ENCODE data around the gene TCP11.

The TCP11 gene

DNA sequence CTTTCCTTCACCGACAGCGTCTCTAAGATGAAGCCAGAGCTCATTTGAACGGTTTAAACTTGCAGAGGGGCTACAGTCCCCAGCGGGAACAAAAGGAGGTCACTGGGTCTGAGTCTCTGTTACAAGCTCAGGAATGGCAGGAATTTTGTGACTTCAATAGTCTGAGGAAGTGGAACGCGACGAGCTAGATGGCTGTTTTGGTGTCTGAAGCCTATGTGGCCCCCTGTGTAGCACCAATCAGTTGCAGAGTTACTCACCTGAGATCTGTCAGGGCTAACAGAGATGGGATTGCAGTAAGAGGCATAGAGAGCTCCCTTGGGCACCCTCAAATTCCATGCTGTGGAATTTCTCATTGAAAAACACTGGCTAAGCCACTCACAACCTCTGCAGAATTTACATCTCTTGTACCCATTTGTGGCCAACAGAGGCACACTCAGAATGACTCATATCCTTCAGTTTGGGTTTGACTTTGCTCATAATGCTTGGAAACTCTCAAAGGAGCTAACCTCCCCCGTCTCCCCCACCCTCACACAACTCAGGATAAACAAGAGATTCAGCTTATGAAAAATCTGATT is 7.1 kb upstream of the TCP11 start:
- no peak overlapping the region for H4K91ac ChIP-seq (ENCODE audit: low read depth, low read length, poor library complexity)
- no peak overlapping the region for H4K8ac ChIP-seq (ENCODE audit: low read depth, low read length)
- DNase-seq (ENCODE audit: low spot score): peak; percentile 88
- no peaks in the 10 kb centered on the region for H3K27me3 ChIP-seq (ENCODE audit: control insufficient read depth in 3 of 3, insufficient read depth in 3 of 3, low read depth in 1 of 3, low read length in 3 of 3)
- H3K79me1 ChIP-seq (ENCODE audit: low read depth, low read length): no peaks in the 10 kb centered on the region
- no peak overlapping the region for H2BK12ac ChIP-seq (ENCODE audit: low read length)
- H3K27ac ChIP-seq (replicated peaks; ENCODE audit: low read length): peak overlapping the region; percentile 80
- no peaks in the 10 kb centered on the region for H3K36me3 ChIP-seq (replicated peaks in 1 of 2; ENCODE audit: control insufficient read depth in 2 of 2, insufficient read depth in 2 of 2, low read length in 2 of 2)
- H3K4me1 ChIP-seq (ENCODE audit: control insufficient read depth in 2 of 2, insufficient read depth in 1 of 2, low read depth in 1 of 2, low read length in 2 of 2): peaks cover 23 to 34% of the 10 kb centered on the region in 2 donors
- peak overlapping the region in 1 of 2 donors; percentile 13 for H3K4me3 ChIP-seq (ENCODE audit: low read length in 2 of 2)
- H3K9me3 ChIP-seq (replicated peaks in 1 of 2; ENCODE audit: control insufficient read depth in 2 of 2, insufficient read depth in 1 of 2, low read depth in 1 of 2, low read length in 2 of 2): no peaks in the 10 kb centered on the region
- peak overlapping the region; percentile 55 for H3K4me2 ChIP-seq (ENCODE audit: insufficient read depth, low read length, poor library complexity, severe bottlenecking)
- H2AK5ac ChIP-seq (ENCODE audit: low read depth, low read length): peak overlapping the region; percentile 24
- peak overlapping the region; percentile 68 for H2AFZ ChIP-seq (ENCODE audit: low read length)
- H2BK5ac ChIP-seq (ENCODE audit: low read length): no peak overlapping the region
- peak overlapping the region; percentile 50 for H3K18ac ChIP-seq (ENCODE audit: low read length)
- no peak overlapping the region for H3K14ac ChIP-seq (ENCODE audit: low read length)
- no CpG with 5 or more reads among the region's 8 CpGs for WGBS, 2 donors (ENCODE audit: extremely low coverage in 2 of 2, insufficient read length in 2 of 2, insufficient replicate concordance in 1 of 2)
- H3K23ac ChIP-seq (ENCODE audit: low read depth, low read length, poor library complexity): no peak overlapping the region
- no peak overlapping the region for H2BK120ac ChIP-seq (ENCODE audit: low read depth, low read length)
- no peak overlapping the region for H2BK15ac ChIP-seq (ENCODE audit: low read length)
- no peak overlapping the region for H3K4ac ChIP-seq (ENCODE audit: low read length)
- no peak overlapping the region for H3K9ac ChIP-seq (ENCODE audit: low read depth, low read length, poor library complexity)

DNA sequence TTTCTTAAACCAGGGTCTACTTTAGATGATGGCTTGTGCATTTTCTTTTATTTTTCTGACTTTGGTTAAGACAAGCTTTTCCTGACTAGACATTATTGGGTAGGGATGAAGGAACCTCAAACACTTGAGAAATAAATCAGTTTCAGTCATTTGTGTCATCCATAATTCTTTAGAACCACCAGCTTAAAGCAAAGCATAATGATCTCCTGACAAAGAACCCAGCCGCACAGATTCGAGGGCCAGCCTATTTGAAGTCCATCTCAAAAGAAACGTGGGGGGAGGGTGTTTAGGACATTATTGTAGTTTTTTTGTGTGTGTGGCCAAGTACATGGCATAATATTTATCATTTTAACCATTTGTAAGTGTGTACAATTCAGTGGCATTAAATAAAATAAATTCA is 6.3 kb upstream of the TCP11 start:
- Histone ChIP-seq H2AK5ac (ENCODE audit: low read depth, low read length) (no peak overlapping the region), H3K18ac (ENCODE audit: low read length) (no peak overlapping the region), H3K9ac (ENCODE audit: low read depth, low read length, poor library complexity) (no peak overlapping the region), H2AFZ (ENCODE audit: low read length) (peak overlapping the region; percentile 68), H3K4me3 (ENCODE audit: low read length in 2 of 2) (peak overlapping the region in 1 of 2 donors; percentile 13), H3K4me2 (ENCODE audit: insufficient read depth, low read length, poor library complexity, severe bottlenecking) (peak overlapping the region; percentile 30), H3K9me3 (replicated peaks in 1 of 2; ENCODE audit: control insufficient read depth in 2 of 2, insufficient read depth in 1 of 2, low read depth in 1 of 2, low read length in 2 of 2) (no peaks in the 10 kb centered on the region), H3K23ac (ENCODE audit: low read depth, low read length, poor library complexity) (no peak overlapping the region), H3K36me3 (replicated peaks in 1 of 2; ENCODE audit: control insufficient read depth in 2 of 2, insufficient read depth in 2 of 2, low read length in 2 of 2) (no peaks in the 10 kb centered on the region), H4K91ac (ENCODE audit: low read depth, low read length, poor library complexity) (no peak overlapping the region), H2BK5ac (ENCODE audit: low read length) (no peak overlapping the region), H2BK120ac (ENCODE audit: low read depth, low read length) (no peak overlapping the region), H2BK12ac (ENCODE audit: low read length) (no peak overlapping the region), H2BK15ac (ENCODE audit: low read length) (no peak overlapping the region), H3K27ac (replicated peaks; ENCODE audit: low read length) (peak overlapping the region; percentile 63), H4K8ac (ENCODE audit: low read depth, low read length) (no peak overlapping the region), H3K14ac (ENCODE audit: low read length) (no peak overlapping the region), H3K79me1 (ENCODE audit: low read depth, low read length) (no peaks in the 10 kb centered on the region), H3K4ac (ENCODE audit: low read length) (no peak overlapping the region), H3K4me1 (ENCODE audit: control insufficient read depth in 2 of 2, insufficient read depth in 1 of 2, low read depth in 1 of 2, low read length in 2 of 2) (peaks cover 23 to 34% of the 10 kb centered on the region in 2 donors), H3K27me3 (ENCODE audit: control insufficient read depth in 3 of 3, insufficient read depth in 3 of 3, low read depth in 1 of 3, low read length in 3 of 3) (no peaks in the 10 kb centered on the region)
- WGBS, 2 donors (ENCODE audit: extremely low coverage in 2 of 2, insufficient read length in 2 of 2, insufficient replicate concordance in 1 of 2): no CpG with 5 or more reads among the region's 3 CpGs
- DNase-seq (ENCODE audit: low spot score): no peak

DNA sequence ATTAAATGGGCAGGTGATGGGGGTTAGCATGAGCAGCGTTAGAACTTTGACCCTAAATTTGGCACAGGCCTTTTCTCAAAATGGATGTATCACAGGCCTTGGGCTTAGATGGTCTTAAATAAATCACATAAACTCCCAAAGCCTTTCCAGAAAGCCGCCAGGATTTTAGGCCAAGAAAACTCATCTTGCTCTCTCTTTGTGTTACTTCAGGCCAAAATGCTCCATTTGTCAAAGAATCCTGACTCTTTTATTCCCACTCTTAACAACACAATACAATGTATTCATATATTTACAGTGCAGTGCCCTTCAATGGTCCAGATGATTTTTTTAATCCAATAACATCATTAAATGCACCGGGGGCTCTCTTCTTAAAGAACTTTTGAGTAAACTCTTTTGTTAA is 5.9 kb upstream of the TCP11 start:
- H3K27ac ChIP-seq (replicated peaks; ENCODE audit: low read length): peak overlapping the region; percentile 14
- no peak overlapping the region for H2BK5ac ChIP-seq (ENCODE audit: low read length)
- H2BK120ac ChIP-seq (ENCODE audit: low read depth, low read length): no peak overlapping the region
- no peak overlapping the region for H3K4ac ChIP-seq (ENCODE audit: low read length)
- H2AK5ac ChIP-seq (ENCODE audit: low read depth, low read length): no peak overlapping the region
- H3K23ac ChIP-seq (ENCODE audit: low read depth, low read length, poor library complexity): no peak overlapping the region
- H2BK15ac ChIP-seq (ENCODE audit: low read length): no peak overlapping the region
- H3K4me3 ChIP-seq (ENCODE audit: low read length in 2 of 2): no peak overlapping the region
- WGBS, 2 donors (ENCODE audit: extremely low coverage in 2 of 2, insufficient read length in 2 of 2, insufficient replicate concordance in 1 of 2): no CpG with 5 or more reads among the region's 3 CpGs
- H3K18ac ChIP-seq (ENCODE audit: low read length): no peak overlapping the region
- H4K91ac ChIP-seq (ENCODE audit: low read depth, low read length, poor library complexity): no peak overlapping the region
- no peak for DNase-seq (ENCODE audit: low spot score)
- no peak overlapping the region for H2BK12ac ChIP-seq (ENCODE audit: low read length)
- H3K14ac ChIP-seq (ENCODE audit: low read length): no peak overlapping the region
- H3K36me3 ChIP-seq (replicated peaks in 1 of 2; ENCODE audit: control insufficient read depth in 2 of 2, insufficient read depth in 2 of 2, low read length in 2 of 2): no peaks in the 10 kb centered on the region
- no peak overlapping the region for H3K9ac ChIP-seq (ENCODE audit: low read depth, low read length, poor library complexity)
- H3K4me2 ChIP-seq (ENCODE audit: insufficient read depth, low read length, poor library complexity, severe bottlenecking): no peak overlapping the region
- H3K9me3 ChIP-seq (replicated peaks in 1 of 2; ENCODE audit: control insufficient read depth in 2 of 2, insufficient read depth in 1 of 2, low read depth in 1 of 2, low read length in 2 of 2): no peaks in the 10 kb centered on the region
- H3K4me1 ChIP-seq (ENCODE audit: control insufficient read depth in 2 of 2, insufficient read depth in 1 of 2, low read depth in 1 of 2, low read length in 2 of 2): peaks cover 23 to 34% of the 10 kb centered on the region in 2 donors
- H4K8ac ChIP-seq (ENCODE audit: low read depth, low read length): no peak overlapping the region
- H3K79me1 ChIP-seq (ENCODE audit: low read depth, low read length): no peaks in the 10 kb centered on the region
- no peaks in the 10 kb centered on the region for H3K27me3 ChIP-seq (ENCODE audit: control insufficient read depth in 3 of 3, insufficient read depth in 3 of 3, low read depth in 1 of 3, low read length in 3 of 3)
- peak overlapping the region; percentile 68 for H2AFZ ChIP-seq (ENCODE audit: low read length)

DNA sequence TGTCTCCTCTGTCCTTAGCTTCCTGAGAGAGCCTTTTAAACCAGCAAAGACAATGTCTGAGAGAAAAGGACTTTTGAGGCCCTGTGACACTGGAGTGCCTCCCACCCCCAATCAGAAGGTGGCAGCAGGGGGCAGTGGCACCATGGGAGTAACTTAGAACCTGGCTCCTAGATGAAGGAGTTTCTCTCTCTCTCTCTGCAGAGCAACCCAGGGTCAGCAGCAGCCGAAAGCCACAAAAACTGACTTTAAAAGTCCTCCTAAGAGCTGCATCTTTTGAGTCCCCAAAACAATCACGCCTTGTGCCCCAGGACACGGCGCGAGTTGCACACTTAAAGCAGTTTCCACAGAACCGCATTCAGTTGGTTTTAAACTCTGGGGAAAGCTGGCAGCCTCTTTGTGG is 5.3 kb upstream of the TCP11 start:
- Histone ChIP-seq H4K91ac (ENCODE audit: low read depth, low read length, poor library complexity) (no peak overlapping the region), H3K4me2 (ENCODE audit: insufficient read depth, low read length, poor library complexity, severe bottlenecking) (no peak overlapping the region), H3K18ac (ENCODE audit: low read length) (peak overlapping the region; percentile 84), H3K4me1 (ENCODE audit: control insufficient read depth in 2 of 2, insufficient read depth in 1 of 2, low read depth in 1 of 2, low read length in 2 of 2) (peaks cover 23 to 34% of the 10 kb centered on the region in 2 donors), H3K79me1 (ENCODE audit: low read depth, low read length) (no peaks in the 10 kb centered on the region), H3K14ac (ENCODE audit: low read length) (no peak overlapping the region), H3K36me3 (replicated peaks in 1 of 2; ENCODE audit: control insufficient read depth in 2 of 2, insufficient read depth in 2 of 2, low read length in 2 of 2) (no peaks in the 10 kb centered on the region), H3K23ac (ENCODE audit: low read depth, low read length, poor library complexity) (no peak overlapping the region), H2BK15ac (ENCODE audit: low read length) (no peak overlapping the region), H2BK5ac (ENCODE audit: low read length) (no peak overlapping the region), H2BK120ac (ENCODE audit: low read depth, low read length) (no peak overlapping the region), H3K4ac (ENCODE audit: low read length) (no peak overlapping the region), H3K9ac (ENCODE audit: low read depth, low read length, poor library complexity) (no peak overlapping the region), H2BK12ac (ENCODE audit: low read length) (peak overlapping the region; percentile 43), H3K4me3 (ENCODE audit: low read length in 2 of 2) (no peak overlapping the region), H3K9me3 (replicated peaks in 1 of 2; ENCODE audit: control insufficient read depth in 2 of 2, insufficient read depth in 1 of 2, low read depth in 1 of 2, low read length in 2 of 2) (peaks cover 0 to 1% of the 10 kb centered on the region in 2 donors), H3K27me3 (ENCODE audit: control insufficient read depth in 3 of 3, insufficient read depth in 3 of 3, low read depth in 1 of 3, low read length in 3 of 3) (peaks cover 0 to 2% (median 0%) of the 10 kb centered on the region in 3 experiments), H3K27ac (replicated peaks; ENCODE audit: low read length) (no peak overlapping the region), H4K8ac (ENCODE audit: low read depth, low read length) (no peak overlapping the region), H2AK5ac (ENCODE audit: low read depth, low read length) (no peak overlapping the region), H2AFZ (ENCODE audit: low read length) (peak overlapping the region; percentile 68)
- no peak for DNase-seq (ENCODE audit: low spot score)
- WGBS, 2 donors (ENCODE audit: extremely low coverage in 2 of 2, insufficient read length in 2 of 2, insufficient replicate concordance in 1 of 2): no CpG with 5 or more reads among the region's 6 CpGs
